Type B pancreatic cell (in vitro differentiated cells): Measurements from ENCODE around the gene PHF12. TPM values are rescaled to one million over a fixed set of nuclear protein-coding genes. Genes with fewer than 3 reads are reported as not detected.

ENCODE experiments used
- DNase-seq: peaks from one replicate; pipeline ENCODE4 v3.0.0; 2021; ENCODE audit warnings: mixed read lengths; ENCODE audit not compliant: unreplicated experiment; ENCODE audit errors: extremely low spot score
- H3K27ac Mint-ChIP-seq: 2 replicates; pipeline ENCODE4 v1.8.0; 2021; ENCODE audit warnings: mild to moderate bottlenecking, mixed read lengths
- H3K27me3 Mint-ChIP-seq: 2 replicates; pipeline ENCODE4 v1.8.0; 2021; ENCODE audit warnings: mixed read lengths
- H3K36me3 Mint-ChIP-seq: 2 replicates; pipeline ENCODE4 v1.8.0; 2021; ENCODE audit warnings: mixed read lengths
- H3K4me1 Mint-ChIP-seq: one replicate; pipeline ENCODE4 v1.8.0; 2021; ENCODE audit warnings: mixed read lengths; ENCODE audit not compliant: unreplicated experiment
- H3K4me3 Mint-ChIP-seq: 2 replicates; pipeline ENCODE4 v1.8.0; 2021; ENCODE audit warnings: mild to moderate bottlenecking, mixed read lengths
- H3K9me3 Mint-ChIP-seq: 2 replicates; pipeline ENCODE4 v1.8.0; 2021; ENCODE audit warnings: mixed read lengths
- CTCF ChIP-seq: fragments of 200-600 bp; sonication (generic); conservative IDR thresholded peaks from 2 replicates; pipeline ENCODE4 v1.5.0; 2021; ENCODE audit warnings: antibody characterized with exemption, mild to moderate bottlenecking
- total RNA-seq: library from RNA; stranded (reverse); gene quantifications from 2 replicates; pipeline ENCODE4 v1.2.1, GENCODE V29; 2021; ENCODE audit warnings: low replicate concordance

PHF12 gene
- total RNA-seq, 1 donor from 2014 or later, result 58.0 TPM

GRCh38 chr17:28888832-28889231 lies 62.5 kb downstream of the PHF12 start:
- H3K27me3 Mint-ChIP-seq, result no peaks in the 10 kb centered on the region
- H3K4me3 Mint-ChIP-seq, result no peak overlapping the region
- H3K36me3 Mint-ChIP-seq, result peaks cover 3% of the 10 kb centered on the region
- H3K9me3 Mint-ChIP-seq, result no peaks in the 10 kb centered on the region
- H3K27ac Mint-ChIP-seq, result no peak overlapping the region
- TF ChIP-seq CTCF, result no peak
- no peak for DNase-seq
- peaks cover 19% of the 10 kb centered on the region for H3K4me1 Mint-ChIP-seq

GRCh38 chr17:28887871-28888471 lies 63.3 kb downstream of the PHF12 start:
- TF ChIP-seq CTCF, result no peak
- no peak for DNase-seq
- Mint-ChIP-seq H3K9me3 (no peaks in the 10 kb centered on the region), H3K27ac (no peak overlapping the region), H3K36me3 (peaks cover 3% of the 10 kb centered on the region), H3K27me3 (no peaks in the 10 kb centered on the region), H3K4me1 (peaks cover 10% of the 10 kb centered on the region), H3K4me3 (no peak overlapping the region)

GRCh38 chr17:28885951-28886350 lies 65.4 kb downstream of the PHF12 start:
- TF ChIP-seq CTCF, result no peak
- Mint-ChIP-seq H3K27ac (no peak overlapping the region), H3K4me3 (no peak overlapping the region), H3K36me3 (peaks cover 3% of the 10 kb centered on the region), H3K4me1 (peaks cover under 1% of the 10 kb centered on the region), H3K9me3 (no peaks in the 10 kb centered on the region), H3K27me3 (no peaks in the 10 kb centered on the region)
- DNase-seq, result no peak

GRCh38 chr17:28885363-28885762 lies 66.0 kb downstream of the PHF12 start:
- H3K27ac Mint-ChIP-seq, result no peak overlapping the region
- no peak overlapping the region for H3K4me3 Mint-ChIP-seq

GRCh38 chr17:28883967-28884702 lies 67.2 kb downstream of the PHF12 start:
- no peaks in the 10 kb centered on the region for H3K9me3 Mint-ChIP-seq
- no peak for DNase-seq
- peaks cover under 1% of the 10 kb centered on the region for H3K36me3 Mint-ChIP-seq
- no peaks in the 10 kb centered on the region for H3K4me1 Mint-ChIP-seq
- no peak for TF ChIP-seq CTCF
- no peaks in the 10 kb centered on the region for H3K27me3 Mint-ChIP-seq
- H3K4me3 Mint-ChIP-seq, result no peak overlapping the region
- peak overlapping the region; percentile 56 for H3K27ac Mint-ChIP-seq

More at GRCh38 chr17:28885363-28885762, 66.0 kb downstream of the PHF12 start:
- Mint-ChIP-seq H3K9me3 (no peaks in the 10 kb centered on the region), H3K36me3 (peaks cover 3% of the 10 kb centered on the region), H3K27me3 (no peaks in the 10 kb centered on the region), H3K4me1 (no peaks in the 10 kb centered on the region)
- DNase-seq, result no peak
- TF ChIP-seq CTCF, result no peak
